Ishikawa (cell line): ENCODE measurements around the gene TADA1.

Source experiments
- CEBPB ChIP-seq: IDR thresholded peaks from 2 replicates; pipeline ENCODE4 v1.6.1; 2012
- CREB1 ChIP-seq: IDR thresholded peaks from 2 replicates; pipeline ENCODE4 v1.6.1; 2012; ENCODE audit warnings: low read depth
- EGR1 ChIP-seq: IDR thresholded peaks from 2 replicates; pipeline ENCODE4 v1.6.1; 2012
- EP300 ChIP-seq: IDR thresholded peaks from 2 replicates; pipeline ENCODE4 v1.6.1; 2012; ENCODE audit warnings: borderline replicate concordance
- FOXM1 ChIP-seq: IDR thresholded peaks from 2 replicates; pipeline ENCODE4 v1.6.1; 2012; ENCODE audit warnings: low read depth, borderline replicate concordance
- MAX ChIP-seq: IDR thresholded peaks from 2 replicates; pipeline ENCODE4 v1.6.1; 2012
- NFIC ChIP-seq: IDR thresholded peaks from 2 replicates; pipeline ENCODE4 v1.6.1; 2012
- RAD21 ChIP-seq: IDR thresholded peaks from 2 replicates; pipeline ENCODE4 v1.6.1; 2012; ENCODE audit warnings: low read depth
- TAF1 ChIP-seq: IDR thresholded peaks from 2 replicates; pipeline ENCODE4 v1.6.1; 2012; ENCODE audit warnings: low read depth, mild to moderate bottlenecking
- TCF12 ChIP-seq: IDR thresholded peaks from 2 replicates; pipeline ENCODE4 v1.6.1; 2012; ENCODE audit warnings: low read depth
- TEAD4 ChIP-seq: IDR thresholded peaks from 2 replicates; pipeline ENCODE4 v1.6.1; 2012
- YY1 ChIP-seq: IDR thresholded peaks from 2 replicates; pipeline ENCODE4 v1.6.1; 2012; ENCODE audit warnings: low read depth
- ZBTB7A ChIP-seq: IDR thresholded peaks from 2 replicates; pipeline ENCODE4 v1.6.1; 2012; ENCODE audit warnings: low read depth
- TF ChIP-seq, protein P1 (sequence below): IDR thresholded peaks from 2 replicates; pipeline ENCODE4 v1.6.1; 2012
- TF ChIP-seq, protein P2 (sequence below): IDR thresholded peaks from 2 replicates; pipeline ENCODE4 v1.6.1; 2012; ENCODE audit warnings: low read depth, mild to moderate bottlenecking

The TADA1 gene

GRCh38 chr1:166875302-166875733 lies 746 bp downstream of the TADA1 start:
- TF ChIP-seq TEAD4 (no peak), YY1 (no peak), TAF1 (no peak), EP300 (no peak), CEBPB (no peak)
- TF ChIP-seq, protein P1, sequence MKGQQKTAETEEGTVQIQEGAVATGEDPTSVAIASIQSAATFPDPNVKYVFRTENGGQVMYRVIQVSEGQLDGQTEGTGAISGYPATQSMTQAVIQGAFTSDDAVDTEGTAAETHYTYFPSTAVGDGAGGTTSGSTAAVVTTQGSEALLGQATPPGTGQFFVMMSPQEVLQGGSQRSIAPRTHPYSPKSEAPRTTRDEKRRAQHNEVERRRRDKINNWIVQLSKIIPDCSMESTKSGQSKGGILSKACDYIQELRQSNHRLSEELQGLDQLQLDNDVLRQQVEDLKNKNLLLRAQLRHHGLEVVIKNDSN: no peak

GRCh38 chr1:166874464-166874863 lies 1.6 kb downstream of the TADA1 start:
- TF ChIP-seq TCF12 (no peak), TAF1 (no peak), YY1 (no peak), EP300 (no peak), MAX (no peak), EGR1 (no peak)

- no peak for TF ChIP-seq YY1
- no peak for TF ChIP-seq EGR1
- no peak for TF ChIP-seq TEAD4
- TF ChIP-seq EP300: no peak
- no peak for TF ChIP-seq CEBPB
- TF ChIP-seq RAD21: no peak
- TF ChIP-seq TCF12: no peak
- no peak for TF ChIP-seq CREB1
- no peak for TF ChIP-seq ZBTB7A
- TF ChIP-seq NFIC: no peak
- TF ChIP-seq, protein P1: no peak
- no peak for TF ChIP-seq TAF1
- TF ChIP-seq MAX: no peak
- TF ChIP-seq, protein P2, sequence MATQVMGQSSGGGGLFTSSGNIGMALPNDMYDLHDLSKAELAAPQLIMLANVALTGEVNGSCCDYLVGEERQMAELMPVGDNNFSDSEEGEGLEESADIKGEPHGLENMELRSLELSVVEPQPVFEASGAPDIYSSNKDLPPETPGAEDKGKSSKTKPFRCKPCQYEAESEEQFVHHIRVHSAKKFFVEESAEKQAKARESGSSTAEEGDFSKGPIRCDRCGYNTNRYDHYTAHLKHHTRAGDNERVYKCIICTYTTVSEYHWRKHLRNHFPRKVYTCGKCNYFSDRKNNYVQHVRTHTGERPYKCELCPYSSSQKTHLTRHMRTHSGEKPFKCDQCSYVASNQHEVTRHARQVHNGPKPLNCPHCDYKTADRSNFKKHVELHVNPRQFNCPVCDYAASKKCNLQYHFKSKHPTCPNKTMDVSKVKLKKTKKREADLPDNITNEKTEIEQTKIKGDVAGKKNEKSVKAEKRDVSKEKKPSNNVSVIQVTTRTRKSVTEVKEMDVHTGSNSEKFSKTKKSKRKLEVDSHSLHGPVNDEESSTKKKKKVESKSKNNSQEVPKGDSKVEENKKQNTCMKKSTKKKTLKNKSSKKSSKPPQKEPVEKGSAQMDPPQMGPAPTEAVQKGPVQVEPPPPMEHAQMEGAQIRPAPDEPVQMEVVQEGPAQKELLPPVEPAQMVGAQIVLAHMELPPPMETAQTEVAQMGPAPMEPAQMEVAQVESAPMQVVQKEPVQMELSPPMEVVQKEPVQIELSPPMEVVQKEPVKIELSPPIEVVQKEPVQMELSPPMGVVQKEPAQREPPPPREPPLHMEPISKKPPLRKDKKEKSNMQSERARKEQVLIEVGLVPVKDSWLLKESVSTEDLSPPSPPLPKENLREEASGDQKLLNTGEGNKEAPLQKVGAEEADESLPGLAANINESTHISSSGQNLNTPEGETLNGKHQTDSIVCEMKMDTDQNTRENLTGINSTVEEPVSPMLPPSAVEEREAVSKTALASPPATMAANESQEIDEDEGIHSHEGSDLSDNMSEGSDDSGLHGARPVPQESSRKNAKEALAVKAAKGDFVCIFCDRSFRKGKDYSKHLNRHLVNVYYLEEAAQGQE: no peak
- TF ChIP-seq FOXM1: no peak
Measured at GRCh38 chr1:166870584-166870983, 5.5 kb downstream of the TADA1 start.

- TF ChIP-seq RAD21 (no peak), TCF12 (no peak), YY1 (no peak), MAX (no peak), TAF1 (no peak)
- TF ChIP-seq, protein P1: no peak
- TF ChIP-seq, protein P2: no peak
Measured at GRCh38 chr1:166869318-166870099, 6.6 kb downstream of the TADA1 start.

DNA sequence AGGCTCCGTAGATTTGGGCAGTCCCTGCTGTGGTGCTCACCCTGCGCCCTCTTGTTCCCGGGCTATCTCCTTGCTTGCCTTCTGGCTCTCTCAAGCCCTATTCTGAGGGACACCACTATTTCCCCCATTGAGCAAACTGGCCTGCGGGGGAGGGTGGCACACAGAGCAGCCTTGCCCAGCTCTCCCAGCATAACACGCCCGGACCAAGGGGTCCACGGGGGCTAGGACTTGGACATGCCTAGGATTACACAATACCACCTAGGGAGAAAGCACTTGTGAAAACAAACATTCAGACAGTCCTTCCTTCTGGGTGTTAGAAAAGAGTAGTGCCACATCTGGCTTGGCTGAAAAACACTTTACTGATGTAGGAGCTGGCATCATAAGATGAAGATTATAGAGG lies 7.4 kb downstream of the TADA1 start:
- TF ChIP-seq TAF1 (no peak), CEBPB (no peak), NFIC (no peak)
- TF ChIP-seq, protein P1: no peak

GRCh38 chr1:166865926-166866325 lies 10.1 kb downstream of the TADA1 start:
- no peak for TF ChIP-seq NFIC
- no peak for TF ChIP-seq TCF12
- no peak for TF ChIP-seq CREB1
- no peak for TF ChIP-seq YY1
- no peak for TF ChIP-seq EP300
- no peak for TF ChIP-seq CEBPB
- TF ChIP-seq FOXM1: no peak
- no peak for TF ChIP-seq TEAD4
- TF ChIP-seq RAD21: no peak
- TF ChIP-seq ZBTB7A: no peak
- TF ChIP-seq, protein P2: no peak
- no peak for TF ChIP-seq MAX
- TF ChIP-seq TAF1: no peak
- TF ChIP-seq, protein P1: no peak
- no peak for TF ChIP-seq EGR1
